ENCODE measurements around the gene KRT7.

Gene KRT7

DNA sequence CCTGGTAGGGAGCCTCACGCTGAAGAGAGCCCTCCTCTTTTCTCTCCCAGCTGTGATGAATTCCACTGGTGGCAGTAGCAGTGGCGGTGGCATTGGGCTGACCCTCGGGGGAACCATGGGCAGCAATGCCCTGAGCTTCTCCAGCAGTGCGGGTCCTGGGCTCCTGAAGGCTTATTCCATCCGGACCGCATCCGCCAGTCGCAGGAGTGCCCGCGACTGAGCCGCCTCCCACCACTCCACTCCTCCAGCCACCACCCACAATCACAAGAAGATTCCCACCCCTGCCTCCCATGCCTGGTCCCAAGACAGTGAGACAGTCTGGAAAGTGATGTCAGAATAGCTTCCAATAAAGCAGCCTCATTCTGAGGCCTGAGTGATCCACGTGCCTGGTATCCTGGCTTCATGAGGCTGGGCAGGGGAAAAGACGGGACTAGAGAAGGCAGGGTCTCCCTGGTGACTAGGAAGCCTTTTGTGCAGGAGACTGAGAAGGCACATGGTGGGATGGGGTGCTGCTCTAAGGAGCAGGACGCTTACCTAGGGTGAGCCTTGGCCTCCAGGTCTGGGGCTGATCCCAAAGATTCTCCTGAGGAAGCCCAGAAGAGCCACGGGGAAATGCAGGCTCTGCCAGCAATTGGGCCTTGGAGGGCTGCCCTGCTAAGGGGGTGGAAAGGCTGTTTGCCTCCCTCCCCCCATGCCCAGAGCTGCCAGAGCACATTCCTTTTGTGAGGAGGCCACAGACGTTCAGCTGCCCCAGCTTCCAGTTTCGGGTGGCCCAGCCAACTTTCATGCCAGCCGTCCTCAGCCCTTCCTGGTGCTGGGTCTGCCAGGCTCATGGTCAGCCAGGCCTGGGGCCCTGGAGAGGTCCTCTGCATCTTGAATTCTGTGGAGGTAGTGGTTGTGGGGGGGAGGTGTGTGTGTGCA, 15.8 kb downstream of the KRT7 start:
- TF ChIP-seq FOXP2 (optimal IDR thresholded peaks at IDR 0.05; ENCODE audit: borderline replicate concordance, extremely low read depth, extremely low read length, insufficient read depth) (no peak), POLR2AphosphoS5 (IDR thresholded peaks at IDR 0.05; ENCODE audit: low read depth, low read length) (no peak), SIN3A (IDR thresholded peaks at IDR 0.05; ENCODE audit: borderline replicate concordance, insufficient read depth, low read length) (no peak), TAF1 (IDR thresholded peaks at IDR 0.05; ENCODE audit: borderline replicate concordance, insufficient read depth, low read length) (no peak)
- TF ChIP-seq, protein P1, sequence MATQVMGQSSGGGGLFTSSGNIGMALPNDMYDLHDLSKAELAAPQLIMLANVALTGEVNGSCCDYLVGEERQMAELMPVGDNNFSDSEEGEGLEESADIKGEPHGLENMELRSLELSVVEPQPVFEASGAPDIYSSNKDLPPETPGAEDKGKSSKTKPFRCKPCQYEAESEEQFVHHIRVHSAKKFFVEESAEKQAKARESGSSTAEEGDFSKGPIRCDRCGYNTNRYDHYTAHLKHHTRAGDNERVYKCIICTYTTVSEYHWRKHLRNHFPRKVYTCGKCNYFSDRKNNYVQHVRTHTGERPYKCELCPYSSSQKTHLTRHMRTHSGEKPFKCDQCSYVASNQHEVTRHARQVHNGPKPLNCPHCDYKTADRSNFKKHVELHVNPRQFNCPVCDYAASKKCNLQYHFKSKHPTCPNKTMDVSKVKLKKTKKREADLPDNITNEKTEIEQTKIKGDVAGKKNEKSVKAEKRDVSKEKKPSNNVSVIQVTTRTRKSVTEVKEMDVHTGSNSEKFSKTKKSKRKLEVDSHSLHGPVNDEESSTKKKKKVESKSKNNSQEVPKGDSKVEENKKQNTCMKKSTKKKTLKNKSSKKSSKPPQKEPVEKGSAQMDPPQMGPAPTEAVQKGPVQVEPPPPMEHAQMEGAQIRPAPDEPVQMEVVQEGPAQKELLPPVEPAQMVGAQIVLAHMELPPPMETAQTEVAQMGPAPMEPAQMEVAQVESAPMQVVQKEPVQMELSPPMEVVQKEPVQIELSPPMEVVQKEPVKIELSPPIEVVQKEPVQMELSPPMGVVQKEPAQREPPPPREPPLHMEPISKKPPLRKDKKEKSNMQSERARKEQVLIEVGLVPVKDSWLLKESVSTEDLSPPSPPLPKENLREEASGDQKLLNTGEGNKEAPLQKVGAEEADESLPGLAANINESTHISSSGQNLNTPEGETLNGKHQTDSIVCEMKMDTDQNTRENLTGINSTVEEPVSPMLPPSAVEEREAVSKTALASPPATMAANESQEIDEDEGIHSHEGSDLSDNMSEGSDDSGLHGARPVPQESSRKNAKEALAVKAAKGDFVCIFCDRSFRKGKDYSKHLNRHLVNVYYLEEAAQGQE (IDR thresholded peaks at IDR 0.05; ENCODE audit: insufficient read depth in 1 of 2, low read depth in 2 of 2, low read length in 2 of 2) = no peak

DNA sequence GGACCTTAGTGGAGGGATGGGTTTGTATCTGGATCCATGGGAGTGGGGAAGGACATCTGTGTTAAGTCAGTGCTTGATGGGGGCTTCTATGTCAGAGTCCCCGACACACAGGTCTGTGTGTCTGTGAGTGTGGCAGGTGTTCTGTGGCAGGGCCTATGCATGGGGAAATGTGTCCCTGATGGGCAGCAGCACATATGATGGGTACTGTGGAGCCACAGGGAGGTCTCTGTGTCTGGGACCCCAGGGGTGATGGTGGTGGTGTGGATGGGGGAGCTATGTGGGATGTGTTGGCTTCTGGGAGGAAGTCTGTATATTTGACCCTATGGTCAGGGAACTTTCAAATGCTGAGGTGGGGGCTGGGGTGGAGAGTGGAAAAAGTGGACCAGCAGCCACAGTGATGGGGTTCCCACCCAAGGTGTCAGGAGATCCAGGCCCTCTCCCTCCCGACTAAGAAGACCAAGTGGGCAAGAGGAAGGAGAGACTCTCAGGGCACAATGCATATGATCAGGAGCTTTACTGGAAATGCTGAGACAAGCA, 16.5 kb downstream of the KRT7 start:
- TF ChIP-seq, protein P1 (IDR thresholded peaks at IDR 0.05; ENCODE audit: insufficient read depth in 1 of 2, low read depth in 2 of 2, low read length in 2 of 2) = no peak
- no peak for TF ChIP-seq TAF1 (IDR thresholded peaks at IDR 0.05; ENCODE audit: borderline replicate concordance, insufficient read depth, low read length)
- no peak for TF ChIP-seq FOXP2 (optimal IDR thresholded peaks at IDR 0.05; ENCODE audit: borderline replicate concordance, extremely low read depth, extremely low read length, insufficient read depth)

DNA sequence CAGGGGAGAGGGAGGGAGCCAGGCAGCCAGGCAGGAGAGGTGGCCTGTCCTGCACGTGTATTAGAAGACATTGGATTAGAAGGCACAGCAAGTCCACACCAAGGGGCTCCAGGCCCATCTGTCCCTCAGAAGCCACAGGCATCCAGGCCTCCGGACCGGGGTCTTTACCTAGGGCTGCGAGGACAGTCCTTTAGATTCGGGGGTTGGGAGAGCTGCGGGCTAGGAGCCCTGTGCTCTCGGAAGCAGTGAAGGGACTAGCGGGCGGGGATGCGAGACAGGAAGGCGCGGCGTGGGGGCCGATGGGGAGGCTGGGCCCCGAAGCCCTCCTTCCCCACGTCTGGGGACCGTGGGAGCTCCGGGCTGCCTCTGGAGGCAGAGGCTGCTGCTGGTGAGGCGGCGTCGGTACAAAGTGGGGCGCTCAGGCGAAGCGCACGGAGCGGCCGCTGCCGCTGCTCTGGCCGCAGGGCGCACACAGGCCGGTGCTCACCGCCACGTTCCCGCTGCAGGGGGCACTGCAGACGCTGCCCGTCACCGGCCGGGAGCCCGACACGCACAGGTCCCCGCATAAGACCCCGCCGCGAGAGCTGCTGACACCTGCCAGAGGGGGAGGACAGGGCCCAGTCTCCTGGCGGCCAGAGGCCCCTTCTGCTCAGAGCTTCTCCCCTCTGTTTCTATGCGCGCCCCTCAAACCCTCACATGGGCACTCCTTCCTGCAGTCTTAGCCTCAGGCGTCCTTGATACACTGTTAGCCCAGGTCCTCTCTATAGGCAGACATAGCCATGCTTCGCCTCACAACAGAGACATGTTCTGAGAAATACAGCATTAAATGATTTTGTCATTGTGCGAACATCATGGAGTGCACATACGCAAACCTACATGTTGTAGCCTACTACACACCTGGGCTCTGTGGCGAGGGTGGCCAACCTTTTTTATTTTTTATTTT, 17.3 kb downstream of the KRT7 start:
- TF ChIP-seq FOXP2 (optimal IDR thresholded peaks at IDR 0.05; ENCODE audit: borderline replicate concordance, extremely low read depth, extremely low read length, insufficient read depth) = no peak

DNA sequence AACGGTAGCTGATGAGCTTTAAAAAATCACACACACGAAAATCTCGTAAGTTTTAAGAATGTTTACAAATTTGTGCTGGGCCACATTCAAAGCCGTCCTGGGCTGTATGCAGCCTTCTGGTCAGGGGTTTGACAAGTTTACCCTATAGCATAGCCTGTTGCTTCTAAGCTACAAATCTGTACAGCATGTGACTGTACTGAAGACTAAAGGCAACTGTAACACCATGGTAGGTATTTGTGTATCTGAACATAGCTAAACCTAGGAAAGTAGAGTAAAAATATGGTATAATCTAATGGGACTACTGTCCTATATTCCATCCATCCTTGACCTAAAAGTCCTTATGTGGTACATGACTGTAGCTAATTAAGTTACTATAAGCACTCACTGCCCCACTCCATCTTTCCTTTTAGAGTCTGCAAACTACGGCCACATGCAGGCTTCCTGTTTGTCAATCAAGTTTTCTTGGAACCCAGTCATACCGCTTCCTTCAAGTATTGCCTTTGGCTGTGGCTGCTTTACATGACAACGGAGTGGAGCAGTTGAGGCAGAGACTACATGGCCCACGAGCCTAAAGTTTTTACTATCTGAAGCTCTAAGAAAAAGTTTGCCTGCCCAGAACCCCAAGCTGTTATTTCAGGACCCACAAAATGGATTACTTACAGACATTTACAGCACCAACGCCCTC, 18.5 kb downstream of the KRT7 start:
- TF ChIP-seq TAF1 (IDR thresholded peaks at IDR 0.05; ENCODE audit: borderline replicate concordance, insufficient read depth, low read length) = no peak

DNA sequence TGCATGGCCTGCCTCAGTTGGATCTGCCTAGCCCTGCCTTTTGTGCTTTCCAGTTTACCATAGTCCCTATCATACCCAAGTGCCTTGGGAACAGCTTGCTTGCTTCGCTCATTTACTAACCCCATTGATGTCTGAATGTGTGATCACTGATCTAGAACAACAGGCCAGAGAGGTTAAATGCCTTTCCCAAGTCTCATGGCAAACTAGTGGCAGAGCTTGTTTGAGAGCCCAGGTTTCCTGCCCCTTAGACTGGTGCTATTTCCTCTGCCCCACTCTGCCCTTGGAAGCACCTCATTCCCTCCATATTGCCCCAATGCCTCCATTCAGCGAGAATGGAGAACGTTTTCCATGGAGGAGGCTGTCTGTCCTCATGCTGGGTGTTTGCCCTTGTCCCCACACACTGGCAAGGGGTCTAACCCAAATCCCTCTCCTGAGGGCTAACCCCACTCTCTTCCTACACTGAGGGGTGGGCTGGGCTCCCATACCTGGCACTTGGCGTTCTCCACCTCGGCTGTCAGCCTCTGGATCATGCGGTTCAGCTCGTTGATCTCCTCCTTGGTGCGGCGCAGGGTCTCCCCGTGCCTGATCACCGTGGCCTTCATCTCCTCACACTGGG, 19.8 kb downstream of the KRT7 start:
- TF ChIP-seq FOXP2 (optimal IDR thresholded peaks at IDR 0.05; ENCODE audit: borderline replicate concordance, extremely low read depth, extremely low read length, insufficient read depth) = no peak
- TF ChIP-seq SIN3A (IDR thresholded peaks at IDR 0.05; ENCODE audit: borderline replicate concordance, insufficient read depth, low read length) = no peak
- TF ChIP-seq TAF1 (IDR thresholded peaks at IDR 0.05; ENCODE audit: borderline replicate concordance, insufficient read depth, low read length) = no peak
- TF ChIP-seq, protein P1 (IDR thresholded peaks at IDR 0.05; ENCODE audit: insufficient read depth in 1 of 2, low read depth in 2 of 2, low read length in 2 of 2) = no peak
- no peak for TF ChIP-seq POLR2AphosphoS5 (IDR thresholded peaks at IDR 0.05; ENCODE audit: low read depth, low read length)
